CD4-positive, alpha-beta T cell treated with Interleukin-1 beta for 1 hour (primary cell): ENCODE measurements around the gene MAP3K10.
"Not testable (repeated sequence)": the region's sequence is repeated elsewhere in the genome, so short reads cannot be mapped to it uniquely, and the experiment has no call there.

Source experiments
- DNase-seq, 2 donors: peaks; one replicate each; pipeline ENCODE4 v3.0.0-alpha.2; 2020 to 2022

MAP3K10 gene

GRCh38 chr19:40190891-40191835 lies at the start of gene MAP3K10:
Gene MAP3K10 (plus strand): TSS chr19:40191426. CDS start chr19:40192032, 606 bp downstream.
- DNase-seq, result peak; percentile 75 to 79

GRCh38 chr19:40141551-40141950 lies 49.7 kb upstream of the MAP3K10 start:
- no peak for DNase-seq

GRCh38 chr19:40143612-40144011 lies 47.6 kb upstream of the MAP3K10 start:
- peak; percentile 56 to 60 for DNase-seq

GRCh38 chr19:40144151-40144550 lies 47.1 kb upstream of the MAP3K10 start:
- DNase-seq, result peak in 1 of 2 donors; percentile 58

- DNase-seq, result no peak
Measured at GRCh38 chr19:40144947-40145748, 46.1 kb upstream of the MAP3K10 start.

- not testable (repeated sequence) for DNase-seq
Measured at GRCh38 chr19:40145749-40146029, 45.5 kb upstream of the MAP3K10 start.

- no peak for DNase-seq
Measured at GRCh38 chr19:40147338-40147692, 43.9 kb upstream of the MAP3K10 start.

GRCh38 chr19:40147693-40148347 lies 43.4 kb upstream of the MAP3K10 start:
- DNase-seq, result peak in 1 of 2 donors; percentile 37

- DNase-seq, result no peak
Measured at GRCh38 chr19:40149501-40149900, 41.7 kb upstream of the MAP3K10 start.

- no peak for DNase-seq
Measured at GRCh38 chr19:40150170-40150569, 41.1 kb upstream of the MAP3K10 start.

GRCh38 chr19:40154121-40154680 lies 37.0 kb upstream of the MAP3K10 start:
- no peak for DNase-seq

GRCh38 chr19:40155749-40156265 lies 35.4 kb upstream of the MAP3K10 start:
- DNase-seq, result no peak

GRCh38 chr19:40157059-40157458 lies 34.2 kb upstream of the MAP3K10 start:
- DNase-seq, result no peak

- no peak for DNase-seq
Measured at GRCh38 chr19:40159744-40160143, 31.5 kb upstream of the MAP3K10 start.

- no peak for DNase-seq
Measured at GRCh38 chr19:40162104-40162503, 29.1 kb upstream of the MAP3K10 start.

- DNase-seq, result no peak
Measured at GRCh38 chr19:40163541-40164129, 27.6 kb upstream of the MAP3K10 start.

- peak; percentile 65 to 67 for DNase-seq
Measured at GRCh38 chr19:40165362-40165937, 25.8 kb upstream of the MAP3K10 start.

GRCh38 chr19:40169482-40170302 lies 21.5 kb upstream of the MAP3K10 start:
- DNase-seq, result not testable (repeated sequence)

- DNase-seq, result not testable (repeated sequence)
Measured at GRCh38 chr19:40170303-40170989, 20.8 kb upstream of the MAP3K10 start.

GRCh38 chr19:40171293-40171692 lies 19.9 kb upstream of the MAP3K10 start:
- not testable (repeated sequence) for DNase-seq
